H9 (cell line): ENCODE results near the gene ITIH4. TPM values are rescaled to one million over a fixed set of nuclear protein-coding genes. Genes with fewer than 3 reads are reported as not detected.

Source experiments
- DNase-seq: peaks from one replicate; pipeline ENCODE4 v3.0.0-alpha.2; 2017
- H2AFZ ChIP-seq: one replicate; pipeline ENCODE4 v1.6.1; 2013; ENCODE audit warnings: mild to moderate bottlenecking, low read length, control low read depth, moderate library complexity
- H2AK5ac ChIP-seq: 2 replicates; pipeline ENCODE4 v1.6.1; 2013; ENCODE audit warnings: low read length, control low read depth, mixed read lengths; ENCODE audit not compliant: insufficient read length
- H2BK120ac ChIP-seq: one replicate; pipeline ENCODE4 v1.6.1; 2013; ENCODE audit warnings: low read depth, mild to moderate bottlenecking, low read length, control low read depth, inconsistent platforms; ENCODE audit not compliant: poor library complexity, severe bottlenecking
- H2BK12ac ChIP-seq: 2 replicates; pipeline ENCODE4 v1.6.1; 2013; ENCODE audit warnings: low read length, control low read depth, mixed read lengths, low read depth; ENCODE audit not compliant: insufficient read length
- H2BK15ac ChIP-seq: 2 replicates; pipeline ENCODE4 v1.6.1; 2013; ENCODE audit warnings: low read depth, low read length, control low read depth
- H2BK20ac ChIP-seq: one replicate; pipeline ENCODE4 v1.6.1; 2013; ENCODE audit warnings: low read depth, mild to moderate bottlenecking, low read length, control low read depth, inconsistent platforms; ENCODE audit not compliant: poor library complexity, severe bottlenecking
- H2BK5ac ChIP-seq: 2 replicates; pipeline ENCODE4 v1.6.1; 2013; ENCODE audit warnings: low read length, control low read depth, mixed read lengths; ENCODE audit not compliant: insufficient read length
- H3K14ac ChIP-seq: 2 replicates; pipeline ENCODE4 v1.6.1; 2013; ENCODE audit warnings: low read length, control low read depth; ENCODE audit not compliant: insufficient read depth
- H3K18ac ChIP-seq: 2 replicates; pipeline ENCODE4 v1.6.1; 2013; ENCODE audit warnings: low read depth, mild to moderate bottlenecking, mixed read lengths, low read length, control low read depth; ENCODE audit not compliant: insufficient read length
- H3K23ac ChIP-seq: 2 replicates; pipeline ENCODE4 v1.6.1; 2013; ENCODE audit warnings: low read length, control low read depth, mixed read lengths, low read depth; ENCODE audit not compliant: insufficient read length
- H3K23me2 ChIP-seq: 2 replicates; pipeline ENCODE4 v1.6.1; 2013; ENCODE audit warnings: low read depth, mild to moderate bottlenecking, mixed read lengths, low read length, control low read depth; ENCODE audit not compliant: insufficient read length, poor library complexity, severe bottlenecking
- H3K27ac ChIP-seq: 2 replicates; pipeline ENCODE4 v1.5.1; 2013; ENCODE audit warnings: low read length, control low read depth, mixed read lengths, low read depth; ENCODE audit not compliant: insufficient read length
- H3K27me3 ChIP-seq: 2 replicates; pipeline ENCODE4 v1.6.1; 2013; ENCODE audit warnings: low read length, control low read depth, inconsistent platforms; ENCODE audit not compliant: insufficient read depth
- H3K4ac ChIP-seq: 2 replicates; pipeline ENCODE4 v1.6.1; 2013; ENCODE audit warnings: low read depth, mild to moderate bottlenecking, control low read depth, inconsistent platforms, low read length, moderate library complexity
- H3K4me1 ChIP-seq: 2 replicates; pipeline ENCODE4 v1.6.1; 2013; ENCODE audit warnings: low read length, control low read depth, inconsistent platforms; ENCODE audit not compliant: insufficient read depth
- H3K4me2 ChIP-seq: 2 replicates; pipeline ENCODE4 v1.6.1; 2013; ENCODE audit warnings: low read length, control low read depth, mixed read lengths; ENCODE audit not compliant: insufficient read length, insufficient read depth
- H3K56ac ChIP-seq: 2 replicates; pipeline ENCODE4 v1.6.1; 2013; ENCODE audit warnings: low read depth, mild to moderate bottlenecking, mixed read lengths, low read length, control low read depth; ENCODE audit not compliant: insufficient read length
- H3K79me1 ChIP-seq: 2 replicates; pipeline ENCODE4 v1.6.1; 2013; ENCODE audit warnings: low read depth, mild to moderate bottlenecking, moderate library complexity, low read length, control low read depth, inconsistent platforms; ENCODE audit not compliant: insufficient read depth, poor library complexity, severe bottlenecking
- H3K79me2 ChIP-seq: 2 replicates; pipeline ENCODE4 v1.6.1; 2013; ENCODE audit warnings: low read length, control low read depth, inconsistent platforms; ENCODE audit not compliant: insufficient read depth
- H3K9ac ChIP-seq: 2 replicates; pipeline ENCODE4 v1.6.1; 2013; ENCODE audit warnings: low read length, control low read depth, mixed read lengths; ENCODE audit not compliant: insufficient read length; ENCODE audit errors: extremely low read depth
- H3K9me3 ChIP-seq: one replicate; pipeline ENCODE4 v1.6.1; 2013; ENCODE audit warnings: low read depth, low read length, inconsistent platforms; ENCODE audit not compliant: control insufficient read depth
- H3T11ph ChIP-seq: one replicate; pipeline ENCODE4 v1.6.1; 2013; ENCODE audit warnings: mild to moderate bottlenecking, low read length, control low read depth, inconsistent platforms
- H4K20me1 ChIP-seq: one replicate; pipeline ENCODE4 v1.6.1; 2013; ENCODE audit not compliant: control insufficient read depth, insufficient read length, insufficient read depth
- H4K5ac ChIP-seq: 2 replicates; pipeline ENCODE4 v1.6.1; 2013; ENCODE audit warnings: low read depth, mild to moderate bottlenecking, mixed read lengths, low read length, control low read depth; ENCODE audit not compliant: insufficient read length
- H4K8ac ChIP-seq: replicated peaks from 2 replicates; pipeline ENCODE4 v1.6.1; 2013; ENCODE audit warnings: low read length, control low read depth, mixed read lengths, low read depth; ENCODE audit not compliant: insufficient read length
- H4K91ac ChIP-seq: 2 replicates; pipeline ENCODE4 v1.6.1; 2013; ENCODE audit warnings: low read depth, mild to moderate bottlenecking, moderate library complexity, mixed read lengths, low read length, control low read depth; ENCODE audit not compliant: insufficient read length
- H3K27ac Mint-ChIP-seq, 3 experiments: 2 replicates in 2 of 3; 3 replicates in 1 of 3; pipeline ENCODE4 v1.8.0; 2020 to 2021; ENCODE audit warnings: mixed read lengths in 3 of 3, mild to moderate bottlenecking in 1 of 3, moderate library complexity in 1 of 3
- H3K27me3 Mint-ChIP-seq: 2 replicates; pipeline ENCODE4 v1.8.0; 2021; ENCODE audit warnings: low read depth, mild to moderate bottlenecking, moderate library complexity, mixed read lengths
- H3K36me3 Mint-ChIP-seq, 3 experiments: 2 replicates in 2 of 3; 3 replicates in 1 of 3; pipeline ENCODE4 v1.8.0; 2020 to 2021; ENCODE audit warnings: low read depth in 3 of 3, mixed read lengths in 3 of 3; ENCODE audit not compliant: insufficient read depth in 1 of 3
- H3K4me1 Mint-ChIP-seq, 2 experiments: 2 replicates each; pipeline ENCODE4 v1.8.0; 2020; ENCODE audit warnings: mixed read lengths in 2 of 2
- H3K4me3 Mint-ChIP-seq, 2 experiments: 2 replicates in 1 of 2; 3 replicates in 1 of 2; pipeline ENCODE4 v1.8.0; 2020 to 2021; ENCODE audit warnings: mild to moderate bottlenecking in 2 of 2, mixed read lengths in 2 of 2, moderate library complexity in 1 of 2
- H3K9me3 Mint-ChIP-seq, 2 experiments: 2 replicates in 1 of 2; 3 replicates in 1 of 2; pipeline ENCODE4 v1.8.0; 2020; ENCODE audit warnings: mild to moderate bottlenecking in 2 of 2, mixed read lengths in 2 of 2, moderate library complexity in 1 of 2
- WGBS: extraction: QIAGEN DNeasy Blood & Tissue Kit; methylation state at CpG from one replicate; pipeline ENCODE4 v1.1.7; 2013; ENCODE audit warnings: missing lambda C conversion rate, low lambda C conversion rate, mixed read lengths; ENCODE audit not compliant: insufficient read length; ENCODE audit errors: extremely low coverage; 5-methylcytosine and 5-hydroxymethylcytosine counted together
- total RNA-seq: library from RNA; stranded (reverse); gene quantifications from 2 replicates; pipeline ENCODE4 v1.2.1, GENCODE V29; 2021
- TF ChIP-seq, protein P1 (sequence below): fragments of 200-600 bp; sonication (generic); conservative IDR thresholded peaks from 3 replicates; pipeline ENCODE4 v1.8.0; 2021; ENCODE audit warnings: antibody characterized with exemption, mild to moderate bottlenecking

The ITIH4 gene
- total RNA-seq, 1 experiment from 2014 or later: 3.0 TPM

- H2AFZ ChIP-seq: no peak overlapping the region
- no peak overlapping the region for H4K5ac ChIP-seq
- H3K9ac ChIP-seq: no peak overlapping the region
- TF ChIP-seq, protein P1, sequence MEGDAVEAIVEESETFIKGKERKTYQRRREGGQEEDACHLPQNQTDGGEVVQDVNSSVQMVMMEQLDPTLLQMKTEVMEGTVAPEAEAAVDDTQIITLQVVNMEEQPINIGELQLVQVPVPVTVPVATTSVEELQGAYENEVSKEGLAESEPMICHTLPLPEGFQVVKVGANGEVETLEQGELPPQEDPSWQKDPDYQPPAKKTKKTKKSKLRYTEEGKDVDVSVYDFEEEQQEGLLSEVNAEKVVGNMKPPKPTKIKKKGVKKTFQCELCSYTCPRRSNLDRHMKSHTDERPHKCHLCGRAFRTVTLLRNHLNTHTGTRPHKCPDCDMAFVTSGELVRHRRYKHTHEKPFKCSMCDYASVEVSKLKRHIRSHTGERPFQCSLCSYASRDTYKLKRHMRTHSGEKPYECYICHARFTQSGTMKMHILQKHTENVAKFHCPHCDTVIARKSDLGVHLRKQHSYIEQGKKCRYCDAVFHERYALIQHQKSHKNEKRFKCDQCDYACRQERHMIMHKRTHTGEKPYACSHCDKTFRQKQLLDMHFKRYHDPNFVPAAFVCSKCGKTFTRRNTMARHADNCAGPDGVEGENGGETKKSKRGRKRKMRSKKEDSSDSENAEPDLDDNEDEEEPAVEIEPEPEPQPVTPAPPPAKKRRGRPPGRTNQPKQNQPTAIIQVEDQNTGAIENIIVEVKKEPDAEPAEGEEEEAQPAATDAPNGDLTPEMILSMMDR: no peak
- H3K9me3 ChIP-seq: no peaks in the 10 kb centered on the region
- no peaks in the 10 kb centered on the region for H3K27me3 ChIP-seq
- no peak for DNase-seq
- no peak overlapping the region for H3K56ac ChIP-seq
- Mint-ChIP-seq H3K27ac (peak overlapping the region in 2 of 3 experiments; percentile 30 to 42; a peak in 5 of 7 replicates), H3K27me3 (peaks cover 2% of the 10 kb centered on the region), H3K9me3 (no peaks in the 10 kb centered on the region; a peak in 1 of 5 replicates), H3K4me1 (no peaks in the 10 kb centered on the region), H3K4me3 (no peak overlapping the region), H3K36me3 (no peaks in the 10 kb centered on the region; a peak in 2 of 7 replicates)
- H3K4me2 ChIP-seq: no peak overlapping the region
- no peak overlapping the region for H3K14ac ChIP-seq
- no peak overlapping the region for H2BK5ac ChIP-seq
- H3K4me1 ChIP-seq: no peaks in the 10 kb centered on the region
- no peaks in the 10 kb centered on the region for H3K23me2 ChIP-seq
- no peaks in the 10 kb centered on the region for H4K20me1 ChIP-seq
- no peak overlapping the region for H2BK20ac ChIP-seq
- H2AK5ac ChIP-seq: no peak overlapping the region
- no peak overlapping the region for H3K4ac ChIP-seq
- no CpG with 5 or more reads among the region's 16 CpGs for WGBS
- H2BK15ac ChIP-seq: no peak overlapping the region
- no peak overlapping the region for H3T11ph ChIP-seq
- no peak overlapping the region for H2BK12ac ChIP-seq
- H4K8ac ChIP-seq: no peak overlapping the region
- no peak overlapping the region for H2BK120ac ChIP-seq
- H3K18ac ChIP-seq: no peak overlapping the region
- H3K79me1 ChIP-seq: no peaks in the 10 kb centered on the region
- H4K91ac ChIP-seq: no peak overlapping the region
- H3K79me2 ChIP-seq: no peaks in the 10 kb centered on the region
- H3K27ac ChIP-seq: no peak overlapping the region
- no peak overlapping the region for H3K23ac ChIP-seq
Observed at GRCh38 chr3:52788890-52789745, 41.4 kb downstream of the ITIH4 start.
